Smooth muscle cell (in vitro differentiated cells): ENCODE results near the gene UBE2K. TPM values are rescaled to one million over a fixed set of nuclear protein-coding genes. Genes with fewer than 3 reads are reported as not detected.
"Not testable (repeated sequence)": the region's sequence is repeated elsewhere in the genome, so short reads cannot be mapped to it uniquely, and the experiment has no call there.

ENCODE experiments used
- DNase-seq: peaks from one replicate; lab custom pipeline; 2025; ENCODE audit not compliant: unreplicated experiment; lab: John Stamatoyannopoulos, UW
- H2AFZ ChIP-seq: fragments of 200-600 bp; sonication (generic); 2 replicates; pipeline ENCODE4 v1.6.0; 2016; ENCODE audit warnings: antibody characterized with exemption, low read depth, mild to moderate bottlenecking
- H3F3A ChIP-seq: fragments of 200-600 bp; sonication (generic); 2 replicates; pipeline ENCODE4 v1.6.0; 2017; ENCODE audit warnings: antibody characterized with exemption, low read depth
- H3K27ac ChIP-seq: fragments of 200-600 bp; sonication (generic); 2 replicates; pipeline ENCODE4 v1.5.1; 2016; ENCODE audit warnings: low read depth, mild to moderate bottlenecking
- H3K27me3 ChIP-seq: fragments of 200-600 bp; sonication (generic); 2 replicates; pipeline ENCODE4 v1.6.1; 2016; ENCODE audit warnings: low read depth, mild to moderate bottlenecking
- H3K36me3 ChIP-seq: fragments of 200-600 bp; sonication (generic); 2 replicates; pipeline ENCODE4 v1.5.1; 2016; ENCODE audit warnings: low read depth
- H3K4me1 ChIP-seq: fragments of 200-600 bp; sonication (generic); 2 replicates; pipeline ENCODE4 v1.5.1; 2016; ENCODE audit warnings: low read depth
- H3K4me2 ChIP-seq: fragments of 200-600 bp; sonication (generic); 2 replicates; pipeline ENCODE4 v1.6.0; 2016; ENCODE audit warnings: mild to moderate bottlenecking
- H3K4me3 ChIP-seq: fragments of 200-600 bp; sonication (generic); 2 replicates; pipeline ENCODE4 v1.5.1; 2016; ENCODE audit warnings: mild to moderate bottlenecking
- H3K79me2 ChIP-seq: fragments of 200-600 bp; sonication (generic); 2 replicates; pipeline ENCODE4 v1.6.0; 2016; ENCODE audit warnings: low read depth, mild to moderate bottlenecking
- H3K9ac ChIP-seq: fragments of 200-600 bp; sonication (generic); 2 replicates; pipeline ENCODE4 v1.6.0; 2016; ENCODE audit warnings: low read depth
- H3K9me3 ChIP-seq: fragments of 200-600 bp; sonication (generic); replicated peaks from 2 replicates; pipeline ENCODE4 v1.5.1; 2016; ENCODE audit warnings: low read depth
- H4K20me1 ChIP-seq: fragments of 200-600 bp; sonication (generic); 2 replicates; pipeline ENCODE4 v1.6.0; 2016; ENCODE audit warnings: low read depth
- WGBS: methylation state at CpG from one replicate; pipeline ENCODE4 v1.1.7; 2016; ENCODE audit warnings: low lambda C conversion rate; 5-methylcytosine and 5-hydroxymethylcytosine counted together
- polyA plus RNA-seq: library from polyadenylated mRNA; unstranded; fragments of >200 nt; fragmentation: Nextera tagmentation; extraction: Ambion mirVana; gene quantifications from 2 replicates; pipeline ENCODE4 v1.2.1, GENCODE V29; 2016
- total RNA-seq: library from RNA; depleted of rRNA; stranded (reverse); fragments of >200 nt; gene quantifications from 2 replicates; pipeline ENCODE4 v1.2.3, GENCODE V29; 2014
- TF ChIP-seq, protein P1 (sequence below): fragments of 200-600 bp; sonication (generic); IDR thresholded peaks from 2 replicates; pipeline ENCODE4 v1.5.1; 2017; ENCODE audit warnings: borderline replicate concordance, mild to moderate bottlenecking, antibody characterized with exemption; ENCODE audit not compliant: insufficient read depth, poor library complexity, severe bottlenecking

UBE2K gene
- total and polyA plus RNA-seq, 2 experiments from 2014 or later = 25.8 to 84.1 TPM

DNA sequence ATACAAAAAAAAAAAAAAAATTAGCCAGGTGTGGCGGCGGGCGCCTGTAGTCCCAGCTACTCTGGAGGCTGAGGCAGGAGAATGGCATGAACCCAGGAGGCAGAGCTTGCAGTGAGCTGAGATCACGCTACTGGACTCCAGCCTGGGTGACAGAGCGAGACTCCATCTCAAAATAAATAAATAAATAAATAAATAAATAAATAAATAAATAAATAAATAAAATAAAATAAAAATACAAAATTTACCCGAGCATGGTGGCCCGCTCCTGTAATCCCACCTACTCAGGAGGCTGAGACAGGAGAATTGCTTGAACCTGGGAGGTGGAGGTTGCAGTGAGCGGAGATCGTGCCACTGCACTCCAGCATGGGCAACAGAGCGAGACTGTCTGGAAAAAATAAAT, 22.3 kb upstream of the UBE2K start:
- H3K9ac ChIP-seq, H3K27ac ChIP-seq, H2AFZ ChIP-seq, H3K4me3 ChIP-seq, H3K4me1 ChIP-seq, H4K20me1 ChIP-seq, H3K36me3 ChIP-seq, H3F3A ChIP-seq, H3K79me2 ChIP-seq, H3K9me3 ChIP-seq, H3K4me2 ChIP-seq, DNase-seq, H3K27me3 ChIP-seq: not testable (repeated sequence)
- WGBS = 96% methylated on average over 10 of the region's 10 CpGs

DNA sequence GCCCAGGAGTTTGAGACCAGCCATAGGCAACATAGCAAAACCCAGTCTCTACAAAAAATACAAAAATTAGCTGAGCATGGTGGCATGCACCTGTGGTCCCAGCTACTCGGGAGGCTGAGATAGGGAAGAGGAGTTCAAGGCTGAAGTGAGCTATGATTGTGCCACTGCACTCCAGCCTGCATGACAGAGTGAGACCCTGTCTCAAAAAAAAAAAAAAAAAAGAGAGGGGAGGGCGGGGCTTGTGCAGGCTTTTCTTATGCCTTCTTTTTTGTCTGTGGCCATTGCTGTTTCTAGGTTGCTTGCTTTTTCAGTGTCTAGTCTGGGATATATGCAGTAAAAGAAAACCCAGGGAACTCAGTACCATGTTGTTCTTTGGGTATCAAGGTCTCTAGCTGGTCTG, 16.9 kb upstream of the UBE2K start:
- H4K20me1 ChIP-seq, H3K36me3 ChIP-seq, H2AFZ ChIP-seq, H3K27me3 ChIP-seq, H3K4me3 ChIP-seq, H3F3A ChIP-seq, H3K4me1 ChIP-seq, H3K4me2 ChIP-seq, DNase-seq, H3K9ac ChIP-seq, H3K27ac ChIP-seq, H3K9me3 ChIP-seq, H3K79me2 ChIP-seq: not testable (repeated sequence)
- WGBS = 88% methylated on average over 2 of the region's 2 CpGs

- Histone ChIP-seq H3K9me3 (no peaks in the 10 kb centered on the region), H3K4me1 (no peaks in the 10 kb centered on the region), H2AFZ (no peak overlapping the region), H3K4me2 (no peak overlapping the region), H3K27me3 (no peaks in the 10 kb centered on the region), H3K27ac (no peak overlapping the region), H3K4me3 (no peak overlapping the region), H3K9ac (no peak overlapping the region), H4K20me1 (no peaks in the 10 kb centered on the region), H3F3A (no peaks in the 10 kb centered on the region), H3K36me3 (no peaks in the 10 kb centered on the region), H3K79me2 (no peaks in the 10 kb centered on the region)
- no peak for DNase-seq
- TF ChIP-seq, protein P1, sequence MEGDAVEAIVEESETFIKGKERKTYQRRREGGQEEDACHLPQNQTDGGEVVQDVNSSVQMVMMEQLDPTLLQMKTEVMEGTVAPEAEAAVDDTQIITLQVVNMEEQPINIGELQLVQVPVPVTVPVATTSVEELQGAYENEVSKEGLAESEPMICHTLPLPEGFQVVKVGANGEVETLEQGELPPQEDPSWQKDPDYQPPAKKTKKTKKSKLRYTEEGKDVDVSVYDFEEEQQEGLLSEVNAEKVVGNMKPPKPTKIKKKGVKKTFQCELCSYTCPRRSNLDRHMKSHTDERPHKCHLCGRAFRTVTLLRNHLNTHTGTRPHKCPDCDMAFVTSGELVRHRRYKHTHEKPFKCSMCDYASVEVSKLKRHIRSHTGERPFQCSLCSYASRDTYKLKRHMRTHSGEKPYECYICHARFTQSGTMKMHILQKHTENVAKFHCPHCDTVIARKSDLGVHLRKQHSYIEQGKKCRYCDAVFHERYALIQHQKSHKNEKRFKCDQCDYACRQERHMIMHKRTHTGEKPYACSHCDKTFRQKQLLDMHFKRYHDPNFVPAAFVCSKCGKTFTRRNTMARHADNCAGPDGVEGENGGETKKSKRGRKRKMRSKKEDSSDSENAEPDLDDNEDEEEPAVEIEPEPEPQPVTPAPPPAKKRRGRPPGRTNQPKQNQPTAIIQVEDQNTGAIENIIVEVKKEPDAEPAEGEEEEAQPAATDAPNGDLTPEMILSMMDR = no peak
- WGBS = 70% methylated on average over 2 of the region's 2 CpGs
Measured at GRCh38 chr4:39682138-39682537, 15.8 kb upstream of the UBE2K start.

DNA sequence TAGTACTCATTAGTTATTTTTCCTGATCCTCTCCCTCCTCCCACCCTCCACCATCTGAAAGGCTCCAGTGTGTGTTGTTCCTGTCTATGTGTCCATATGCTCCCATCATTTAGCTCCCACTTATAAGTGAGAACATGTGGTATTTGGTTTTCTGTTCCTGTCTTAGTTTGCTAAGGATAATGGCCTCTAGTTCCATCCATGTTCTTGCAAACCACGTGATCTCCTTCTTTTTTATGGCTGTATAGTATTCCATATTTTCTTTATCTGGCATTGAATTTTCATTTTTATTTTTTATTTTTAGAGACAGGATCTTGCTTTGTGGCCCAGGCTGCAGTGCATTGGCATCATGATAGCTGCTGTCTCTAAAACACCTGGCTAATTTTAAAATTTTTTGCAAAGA, 11.9 kb upstream of the UBE2K start:
- Histone ChIP-seq H3K4me1 (no peaks in the 10 kb centered on the region), H3K79me2 (no peaks in the 10 kb centered on the region), H3K9me3 (no peaks in the 10 kb centered on the region), H2AFZ (no peak overlapping the region), H3K27me3 (no peaks in the 10 kb centered on the region), H3K36me3 (no peaks in the 10 kb centered on the region), H3F3A (no peaks in the 10 kb centered on the region), H4K20me1 (no peaks in the 10 kb centered on the region), H3K9ac (no peak overlapping the region), H3K4me2 (no peak overlapping the region), H3K27ac (no peak overlapping the region), H3K4me3 (no peak overlapping the region)
- TF ChIP-seq, protein P1 = no peak
- no peak for DNase-seq
- 16% methylated on average over 1 of the region's 1 CpG for WGBS

- TF ChIP-seq, protein P1 = no peak
- H3K79me2 ChIP-seq = no peaks in the 10 kb centered on the region
- no peak overlapping the region for H2AFZ ChIP-seq
- no peak overlapping the region for H3K27ac ChIP-seq
- no peaks in the 10 kb centered on the region for H3F3A ChIP-seq
- H4K20me1 ChIP-seq = no peaks in the 10 kb centered on the region
- no peak overlapping the region for H3K9ac ChIP-seq
- no peaks in the 10 kb centered on the region for H3K36me3 ChIP-seq
- no peak overlapping the region for H3K4me3 ChIP-seq
- H3K9me3 ChIP-seq = no peaks in the 10 kb centered on the region
- H3K4me1 ChIP-seq = no peaks in the 10 kb centered on the region
- H3K4me2 ChIP-seq = no peak overlapping the region
- no peak for DNase-seq
- no peaks in the 10 kb centered on the region for H3K27me3 ChIP-seq
Measured at GRCh38 chr4:39687014-39687413, 10.9 kb upstream of the UBE2K start.
